Ishikawa (cell line): ENCODE measurements around the gene CYP2D6.

Experiments used
- CEBPB ChIP-seq: IDR thresholded peaks from 2 replicates; pipeline ENCODE4 v1.6.1; 2012
- CREB1 ChIP-seq: IDR thresholded peaks from 2 replicates; pipeline ENCODE4 v1.6.1; 2012; ENCODE audit warnings: low read depth
- EGR1 ChIP-seq: IDR thresholded peaks from 2 replicates; pipeline ENCODE4 v1.6.1; 2012
- EP300 ChIP-seq: IDR thresholded peaks from 2 replicates; pipeline ENCODE4 v1.6.1; 2012; ENCODE audit warnings: borderline replicate concordance
- FOXM1 ChIP-seq: IDR thresholded peaks from 2 replicates; pipeline ENCODE4 v1.6.1; 2012; ENCODE audit warnings: low read depth, borderline replicate concordance
- NFIC ChIP-seq: IDR thresholded peaks from 2 replicates; pipeline ENCODE4 v1.6.1; 2012
- RAD21 ChIP-seq: IDR thresholded peaks from 2 replicates; pipeline ENCODE4 v1.6.1; 2012; ENCODE audit warnings: low read depth
- TAF1 ChIP-seq: IDR thresholded peaks from 2 replicates; pipeline ENCODE4 v1.6.1; 2012; ENCODE audit warnings: low read depth, mild to moderate bottlenecking
- TCF12 ChIP-seq: IDR thresholded peaks from 2 replicates; pipeline ENCODE4 v1.6.1; 2012; ENCODE audit warnings: low read depth
- TEAD4 ChIP-seq: IDR thresholded peaks from 2 replicates; pipeline ENCODE4 v1.6.1; 2012
- YY1 ChIP-seq: IDR thresholded peaks from 2 replicates; pipeline ENCODE4 v1.6.1; 2012; ENCODE audit warnings: low read depth
- ZBTB7A ChIP-seq: IDR thresholded peaks from 2 replicates; pipeline ENCODE4 v1.6.1; 2012; ENCODE audit warnings: low read depth
- TF ChIP-seq, protein P1 (sequence below): IDR thresholded peaks from 2 replicates; pipeline ENCODE4 v1.6.1; 2012; ENCODE audit warnings: low read depth, mild to moderate bottlenecking
- TF ChIP-seq, protein P2 (sequence below): IDR thresholded peaks from 2 replicates; pipeline ENCODE4 v1.6.1; 2012
- TF ChIP-seq, protein P3 (sequence below): IDR thresholded peaks from 2 replicates; pipeline ENCODE4 v1.6.1; 2012

CYP2D6 gene

DNA sequence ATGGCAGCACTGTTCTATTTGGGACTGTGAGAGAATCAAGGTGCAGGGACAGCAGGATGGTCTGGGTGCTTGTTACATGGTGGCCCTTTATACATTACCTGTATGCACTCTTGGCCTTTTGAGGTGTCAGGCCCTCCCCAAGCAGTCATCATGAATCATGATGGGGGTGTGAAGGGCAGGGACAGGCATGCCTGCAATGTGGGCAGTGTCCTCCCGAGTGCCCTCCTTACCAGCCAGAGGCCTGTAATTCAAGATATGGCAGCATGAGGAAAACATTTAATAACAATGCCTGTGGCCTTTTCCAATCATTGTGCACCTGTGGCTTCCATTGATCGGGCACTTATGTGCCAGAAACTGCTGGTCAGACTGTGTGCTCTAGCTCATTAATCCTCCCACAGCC lies 25.5 kb upstream of the CYP2D6 start:
- TF ChIP-seq CREB1 (no peak), EP300 (no peak), YY1 (no peak), EGR1 (no peak), TAF1 (no peak), TEAD4 (no peak)

DNA sequence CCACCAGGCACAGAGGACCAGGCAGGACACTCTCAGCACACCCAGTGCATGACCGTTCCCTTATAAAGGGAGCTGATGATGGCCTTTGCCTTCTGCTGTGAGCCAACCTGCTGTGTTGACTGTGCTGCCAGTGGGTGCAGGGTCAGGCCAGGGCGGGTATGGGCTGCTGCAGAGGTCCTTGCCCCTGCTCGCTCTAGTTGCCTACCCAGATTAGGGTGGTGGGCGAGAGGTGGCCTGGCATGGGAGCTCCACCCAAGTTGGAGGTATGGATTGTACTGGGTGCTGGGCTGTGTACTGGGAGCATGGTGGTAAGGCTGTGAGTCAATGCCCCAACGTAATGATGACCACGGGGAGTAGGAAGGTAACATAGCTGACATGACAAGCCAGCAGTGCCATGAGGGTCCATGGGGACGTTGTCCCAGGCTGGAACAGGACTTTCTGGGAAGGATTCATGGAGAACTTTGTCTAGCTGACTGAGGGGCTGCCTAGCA lies 24.5 kb upstream of the CYP2D6 start:
- TF ChIP-seq, protein P1, sequence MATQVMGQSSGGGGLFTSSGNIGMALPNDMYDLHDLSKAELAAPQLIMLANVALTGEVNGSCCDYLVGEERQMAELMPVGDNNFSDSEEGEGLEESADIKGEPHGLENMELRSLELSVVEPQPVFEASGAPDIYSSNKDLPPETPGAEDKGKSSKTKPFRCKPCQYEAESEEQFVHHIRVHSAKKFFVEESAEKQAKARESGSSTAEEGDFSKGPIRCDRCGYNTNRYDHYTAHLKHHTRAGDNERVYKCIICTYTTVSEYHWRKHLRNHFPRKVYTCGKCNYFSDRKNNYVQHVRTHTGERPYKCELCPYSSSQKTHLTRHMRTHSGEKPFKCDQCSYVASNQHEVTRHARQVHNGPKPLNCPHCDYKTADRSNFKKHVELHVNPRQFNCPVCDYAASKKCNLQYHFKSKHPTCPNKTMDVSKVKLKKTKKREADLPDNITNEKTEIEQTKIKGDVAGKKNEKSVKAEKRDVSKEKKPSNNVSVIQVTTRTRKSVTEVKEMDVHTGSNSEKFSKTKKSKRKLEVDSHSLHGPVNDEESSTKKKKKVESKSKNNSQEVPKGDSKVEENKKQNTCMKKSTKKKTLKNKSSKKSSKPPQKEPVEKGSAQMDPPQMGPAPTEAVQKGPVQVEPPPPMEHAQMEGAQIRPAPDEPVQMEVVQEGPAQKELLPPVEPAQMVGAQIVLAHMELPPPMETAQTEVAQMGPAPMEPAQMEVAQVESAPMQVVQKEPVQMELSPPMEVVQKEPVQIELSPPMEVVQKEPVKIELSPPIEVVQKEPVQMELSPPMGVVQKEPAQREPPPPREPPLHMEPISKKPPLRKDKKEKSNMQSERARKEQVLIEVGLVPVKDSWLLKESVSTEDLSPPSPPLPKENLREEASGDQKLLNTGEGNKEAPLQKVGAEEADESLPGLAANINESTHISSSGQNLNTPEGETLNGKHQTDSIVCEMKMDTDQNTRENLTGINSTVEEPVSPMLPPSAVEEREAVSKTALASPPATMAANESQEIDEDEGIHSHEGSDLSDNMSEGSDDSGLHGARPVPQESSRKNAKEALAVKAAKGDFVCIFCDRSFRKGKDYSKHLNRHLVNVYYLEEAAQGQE = no peak
- no peak for TF ChIP-seq CEBPB
- TF ChIP-seq EGR1 = no peak
- TF ChIP-seq TCF12 = no peak
- TF ChIP-seq ZBTB7A = no peak
- no peak for TF ChIP-seq RAD21
- TF ChIP-seq, protein P2, sequence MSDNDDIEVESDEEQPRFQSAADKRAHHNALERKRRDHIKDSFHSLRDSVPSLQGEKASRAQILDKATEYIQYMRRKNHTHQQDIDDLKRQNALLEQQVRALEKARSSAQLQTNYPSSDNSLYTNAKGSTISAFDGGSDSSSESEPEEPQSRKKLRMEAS = no peak
- no peak for TF ChIP-seq FOXM1
- no peak for TF ChIP-seq NFIC
- no peak for TF ChIP-seq TAF1
- no peak for TF ChIP-seq YY1
- no peak for TF ChIP-seq CREB1
- TF ChIP-seq, protein P3, sequence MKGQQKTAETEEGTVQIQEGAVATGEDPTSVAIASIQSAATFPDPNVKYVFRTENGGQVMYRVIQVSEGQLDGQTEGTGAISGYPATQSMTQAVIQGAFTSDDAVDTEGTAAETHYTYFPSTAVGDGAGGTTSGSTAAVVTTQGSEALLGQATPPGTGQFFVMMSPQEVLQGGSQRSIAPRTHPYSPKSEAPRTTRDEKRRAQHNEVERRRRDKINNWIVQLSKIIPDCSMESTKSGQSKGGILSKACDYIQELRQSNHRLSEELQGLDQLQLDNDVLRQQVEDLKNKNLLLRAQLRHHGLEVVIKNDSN = no peak
- TF ChIP-seq EP300 = no peak
- TF ChIP-seq TEAD4 = no peak

DNA sequence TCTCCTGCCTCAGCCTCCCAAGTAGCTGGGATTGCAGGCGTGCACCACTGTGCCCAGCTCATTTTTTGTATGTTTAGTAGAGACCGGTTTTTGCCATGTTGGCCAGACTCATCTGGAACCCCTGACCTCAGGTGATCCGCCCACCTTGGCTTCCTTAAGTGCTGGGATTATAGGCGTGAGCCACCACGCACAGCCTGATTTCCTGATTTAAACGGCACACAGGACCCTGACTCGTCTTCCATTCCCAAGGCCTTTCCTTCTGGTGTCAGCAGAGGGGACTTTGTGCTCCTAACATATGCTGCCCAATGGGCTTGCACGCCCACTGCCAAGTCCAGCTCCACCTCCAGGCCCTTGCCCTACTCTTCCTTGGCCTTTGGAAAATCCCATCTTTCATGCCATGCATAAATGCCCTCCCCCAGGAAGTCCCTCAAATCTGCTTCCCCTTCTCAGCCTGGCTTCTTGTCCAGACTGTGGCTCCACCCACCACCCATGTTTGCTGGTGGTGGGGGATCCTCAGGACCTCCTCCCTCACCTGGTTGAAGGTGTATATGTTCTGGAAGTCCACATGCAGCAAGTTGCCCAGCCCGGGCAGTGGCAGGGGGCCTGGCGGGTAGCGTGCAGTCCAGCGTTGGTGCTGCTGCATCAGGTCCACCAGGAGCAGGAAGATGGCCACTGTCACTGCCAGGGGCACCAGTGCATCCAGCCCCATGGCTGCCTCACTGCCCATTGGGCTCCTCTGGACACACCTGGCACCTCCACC lies 23.9 kb upstream of the CYP2D6 start:
- TF ChIP-seq EP300 (no peak), TEAD4 (no peak), TAF1 (no peak), YY1 (no peak), RAD21 (no peak), EGR1 (no peak), FOXM1 (no peak), TCF12 (no peak), CEBPB (no peak)
- TF ChIP-seq, protein P2 = no peak
- TF ChIP-seq, protein P1 = no peak

DNA sequence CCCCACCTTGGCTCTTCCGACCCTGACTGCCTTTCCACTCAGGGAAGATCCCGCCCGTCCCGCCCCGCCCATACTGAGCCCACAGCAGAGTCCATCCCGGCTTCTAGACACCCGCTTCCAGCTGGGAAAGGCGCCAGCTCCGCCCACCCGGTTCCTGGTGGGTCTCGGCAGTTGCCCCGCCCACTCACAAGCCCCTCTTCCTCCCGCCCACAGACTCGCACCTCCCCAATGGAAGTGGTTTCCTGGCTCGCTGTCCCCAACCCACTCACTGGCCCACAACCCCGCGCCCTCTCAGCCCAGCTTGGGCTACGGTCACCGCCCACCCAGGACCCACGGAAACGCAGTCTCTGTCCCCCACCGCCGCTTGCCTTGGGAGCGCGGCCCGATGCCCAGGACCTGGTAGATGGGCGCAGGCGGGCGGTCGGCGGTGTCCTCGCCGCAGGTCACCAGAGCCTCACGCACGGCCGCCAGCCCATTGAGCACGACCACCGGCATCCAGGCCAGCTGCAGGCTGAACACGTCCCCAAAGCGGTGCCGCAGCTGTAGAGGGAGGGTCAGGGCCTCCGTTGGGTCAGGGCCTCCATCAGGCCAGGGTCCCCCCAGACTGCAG lies 22.2 kb upstream of the CYP2D6 start:
- TF ChIP-seq ZBTB7A (no peak), RAD21 (no peak), TCF12 (no peak), TEAD4 (no peak), EGR1 (no peak)

DNA sequence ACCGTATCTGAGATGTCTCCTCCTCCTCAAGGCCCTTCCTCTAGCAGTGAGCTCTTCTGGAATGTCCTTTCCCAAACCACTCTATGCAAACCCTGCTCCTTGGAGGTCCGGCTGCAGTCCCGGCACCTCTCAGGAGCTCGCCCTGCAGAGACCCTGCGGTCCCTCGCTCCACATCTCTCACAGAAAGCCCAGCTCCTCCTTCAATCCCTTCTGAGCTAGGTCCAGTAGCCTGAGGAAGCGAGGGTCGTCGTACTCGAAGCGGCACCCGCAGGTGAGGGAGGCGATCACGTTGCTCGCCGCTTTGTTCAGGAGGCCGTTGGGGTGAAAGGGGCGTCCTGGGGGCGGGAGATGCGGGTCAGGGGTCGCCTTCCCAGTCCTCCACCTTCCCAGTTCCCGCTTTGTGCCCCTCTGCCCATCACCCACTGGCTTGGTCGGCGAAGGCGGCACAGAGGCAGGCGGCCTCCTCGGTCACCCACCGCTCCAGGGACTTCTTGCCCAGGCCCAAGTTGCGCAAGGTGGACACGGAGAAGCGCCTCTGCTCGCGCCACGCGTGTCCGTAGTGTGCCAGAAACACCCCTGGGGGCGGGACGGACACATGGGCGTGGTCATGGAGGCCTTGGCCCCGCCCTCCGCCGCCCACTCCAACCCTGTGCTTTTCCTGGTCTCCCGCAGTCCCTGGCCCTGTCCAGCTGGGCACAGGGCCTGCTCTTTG lies 21.5 kb upstream of the CYP2D6 start:
- TF ChIP-seq ZBTB7A (no peak), TAF1 (no peak), EP300 (no peak), YY1 (no peak)

DNA sequence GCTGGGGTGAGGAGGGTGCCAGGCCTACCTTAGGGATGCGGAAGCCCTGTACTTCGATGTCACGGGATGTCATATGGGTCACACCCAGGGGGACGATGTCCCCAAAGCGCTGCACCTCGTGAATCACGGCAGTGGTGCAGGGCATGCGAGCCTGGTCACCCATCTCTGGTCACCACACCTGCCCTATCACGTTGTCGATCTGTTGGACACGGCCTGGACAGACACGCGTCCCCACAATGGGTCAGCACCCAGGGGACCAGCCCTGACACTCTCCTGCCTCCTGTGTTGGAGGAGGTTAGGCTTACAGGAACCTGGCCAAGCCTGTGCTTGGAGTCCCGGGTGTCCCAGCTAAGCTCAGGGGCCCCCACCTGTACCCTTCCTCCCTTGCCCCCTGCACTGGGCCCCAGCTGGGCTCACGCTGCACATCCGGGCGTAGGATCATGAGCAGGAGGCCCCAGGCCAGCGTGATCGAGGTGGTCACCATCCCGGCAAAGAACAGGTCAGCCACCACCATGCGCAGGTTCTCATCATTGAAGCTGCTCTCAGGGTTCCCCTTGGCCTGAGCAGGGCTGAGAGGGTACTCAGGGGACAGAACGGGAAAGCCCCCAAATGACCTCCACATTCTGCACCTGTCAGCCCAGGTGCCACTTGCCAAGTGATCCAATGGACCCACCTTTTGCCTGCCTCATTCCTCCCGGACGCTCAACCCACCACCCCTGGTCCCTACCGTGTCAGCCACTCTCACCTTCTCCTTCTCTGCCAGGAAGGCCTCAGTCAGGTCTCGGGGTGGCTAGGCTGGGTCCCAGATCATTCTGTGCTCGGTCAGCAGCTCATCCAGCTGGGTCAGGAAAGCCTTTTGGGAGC lies 20.3 kb upstream of the CYP2D6 start:
- TF ChIP-seq CEBPB (no peak), ZBTB7A (no peak)
